ENCODE measurements around the gene COMMD7. TPM values are rescaled to one million over a fixed set of nuclear protein-coding genes. Genes with fewer than 3 reads are reported as not detected.

Gene COMMD7
- total RNA-seq, 2 experiments from 2014 or later: 20.5 to 22.2 TPM

DNA sequence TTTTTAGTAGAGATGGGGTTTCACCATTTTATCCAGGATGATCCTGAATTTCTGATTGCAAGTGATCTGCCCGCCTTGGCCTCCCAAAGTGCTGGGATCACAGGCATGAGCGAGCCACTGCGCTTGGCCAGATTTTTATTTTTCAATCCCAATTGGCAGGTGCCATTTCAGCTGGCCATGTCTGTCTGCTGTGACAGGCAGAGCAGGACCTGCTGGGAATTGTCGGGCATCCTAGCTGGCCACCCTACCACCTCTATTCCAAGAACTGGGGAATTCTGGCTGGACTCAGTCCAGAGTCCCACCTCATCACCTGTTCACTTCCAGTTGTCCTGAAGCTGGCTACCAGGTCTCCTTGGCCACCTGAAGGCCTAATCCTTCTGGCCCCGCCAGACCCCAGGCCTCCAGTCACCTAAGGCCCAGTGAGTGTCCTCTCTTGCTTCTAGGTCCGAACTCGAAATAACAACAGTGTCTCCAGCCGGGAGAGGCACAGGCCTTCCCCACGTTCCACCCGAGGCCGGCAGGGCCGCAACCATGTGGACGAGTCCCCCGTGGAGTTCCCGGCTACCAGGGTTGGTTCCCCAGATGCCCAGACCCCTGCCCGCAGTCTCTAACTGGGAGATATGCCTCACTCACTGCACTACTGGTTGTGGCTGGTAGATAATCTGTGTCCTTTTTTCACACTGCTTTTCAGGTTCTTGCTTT is 42.9 kb upstream of the COMMD7 start:
- no peaks in the 10 kb centered on the region for H4K20me1 ChIP-seq (ENCODE audit: insufficient read depth, low read length)
- no peaks in the 10 kb centered on the region for H3K9me2 ChIP-seq (ENCODE audit: insufficient read depth, low read length)
- CTCF ChIA-PET (ENCODE audit: unreplicated experiment): no interaction called here
- H3K4me3 ChIP-seq (ENCODE audit: low read depth, low read length, poor library complexity, severe bottlenecking): no peak overlapping the region
- no peak overlapping the region for H3K4me2 ChIP-seq (ENCODE audit: low read length)
- TF ChIP-seq, protein P1, sequence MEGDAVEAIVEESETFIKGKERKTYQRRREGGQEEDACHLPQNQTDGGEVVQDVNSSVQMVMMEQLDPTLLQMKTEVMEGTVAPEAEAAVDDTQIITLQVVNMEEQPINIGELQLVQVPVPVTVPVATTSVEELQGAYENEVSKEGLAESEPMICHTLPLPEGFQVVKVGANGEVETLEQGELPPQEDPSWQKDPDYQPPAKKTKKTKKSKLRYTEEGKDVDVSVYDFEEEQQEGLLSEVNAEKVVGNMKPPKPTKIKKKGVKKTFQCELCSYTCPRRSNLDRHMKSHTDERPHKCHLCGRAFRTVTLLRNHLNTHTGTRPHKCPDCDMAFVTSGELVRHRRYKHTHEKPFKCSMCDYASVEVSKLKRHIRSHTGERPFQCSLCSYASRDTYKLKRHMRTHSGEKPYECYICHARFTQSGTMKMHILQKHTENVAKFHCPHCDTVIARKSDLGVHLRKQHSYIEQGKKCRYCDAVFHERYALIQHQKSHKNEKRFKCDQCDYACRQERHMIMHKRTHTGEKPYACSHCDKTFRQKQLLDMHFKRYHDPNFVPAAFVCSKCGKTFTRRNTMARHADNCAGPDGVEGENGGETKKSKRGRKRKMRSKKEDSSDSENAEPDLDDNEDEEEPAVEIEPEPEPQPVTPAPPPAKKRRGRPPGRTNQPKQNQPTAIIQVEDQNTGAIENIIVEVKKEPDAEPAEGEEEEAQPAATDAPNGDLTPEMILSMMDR (conservative IDR thresholded peaks at IDR 0.05; ENCODE audit: low read length): no peak
- no peak for TF ChIP-seq EZH2phosphoT487 (IDR thresholded peaks at IDR 0.05; ENCODE audit: borderline replicate concordance, low read depth, low read length)
- no peaks in the 10 kb centered on the region for H3K79me2 ChIP-seq (ENCODE audit: insufficient read depth, low read depth, low read length)
- BruUV-seq (replicated peaks): no TSS peak
- H3K4me1 ChIP-seq (ENCODE audit: insufficient read depth, low read length, poor library complexity, severe bottlenecking): no peaks in the 10 kb centered on the region
- POLR2A ChIA-PET: no interaction called here
- intact Hi-C loops (cut with micrococcal nuclease; ENCODE audit: unreplicated experiment): no loop called here
- no peaks in the 10 kb centered on the region for H3K9me3 ChIP-seq (ENCODE audit: low read length)
- DNase-seq (ENCODE audit: low spot score): no peak
- H3K36me3 ChIP-seq (ENCODE audit: insufficient read depth, low read length): peaks cover 25% of the 10 kb centered on the region; the same call in 1 of the 2 replicates
- H3K27ac ChIP-seq (ENCODE audit: low read depth, low read length, poor library complexity, severe bottlenecking): no peak overlapping the region
- no peak overlapping the region for H2AFZ ChIP-seq (ENCODE audit: low read length)

DNA sequence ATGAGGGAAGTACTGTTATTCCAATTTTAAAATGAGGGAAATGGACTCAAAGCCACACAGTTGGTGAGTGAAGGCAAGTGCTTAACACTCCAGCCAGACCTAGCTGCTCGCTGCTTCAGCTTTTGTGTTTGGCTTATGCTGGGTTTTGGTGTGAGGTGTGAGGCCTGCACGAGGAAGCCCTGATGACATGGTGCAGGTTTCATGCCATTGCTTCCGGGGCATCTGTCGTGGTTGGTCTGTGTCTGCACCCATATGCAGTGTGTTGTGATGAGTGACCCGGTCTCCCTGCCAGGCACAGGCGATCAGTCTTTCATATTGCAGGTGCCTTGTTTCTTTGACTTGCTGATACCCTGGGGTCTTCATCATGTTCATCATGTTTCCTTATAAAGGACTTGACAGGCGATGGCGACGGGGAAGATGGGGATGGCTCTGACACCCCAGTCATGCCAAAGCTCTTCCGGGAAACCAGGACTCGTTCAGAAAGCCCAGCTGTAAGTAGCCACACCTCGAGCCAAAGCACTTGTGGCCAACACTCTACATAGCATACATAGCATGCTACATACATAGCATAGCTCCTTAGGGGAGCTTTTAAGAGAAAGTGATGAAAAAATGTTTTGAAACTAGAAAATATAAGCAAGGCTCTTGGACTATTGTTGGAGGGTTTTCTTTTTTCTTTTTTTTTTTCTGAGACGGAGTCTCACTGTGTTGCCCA is 41.3 kb upstream of the COMMD7 start:
- intact Hi-C loops (cut with micrococcal nuclease; ENCODE audit: unreplicated experiment): no loop called here
- DNase-seq (ENCODE audit: low spot score): no peak
- Histone ChIP-seq H2AFZ (ENCODE audit: low read length) (no peak overlapping the region), H3K9me3 (ENCODE audit: low read length) (no peaks in the 10 kb centered on the region), H3K27ac (ENCODE audit: low read depth, low read length, poor library complexity, severe bottlenecking) (no peak overlapping the region), H3K36me3 (ENCODE audit: insufficient read depth, low read length) (peaks cover 22% of the 10 kb centered on the region; the same call in 1 of the 2 replicates), H3K4me3 (ENCODE audit: low read depth, low read length, poor library complexity, severe bottlenecking) (no peak overlapping the region), H3K9me2 (ENCODE audit: insufficient read depth, low read length) (no peaks in the 10 kb centered on the region), H4K20me1 (ENCODE audit: insufficient read depth, low read length) (no peaks in the 10 kb centered on the region), H3K79me2 (ENCODE audit: insufficient read depth, low read depth, low read length) (no peaks in the 10 kb centered on the region), H3K4me2 (ENCODE audit: low read length) (no peak overlapping the region), H3K4me1 (ENCODE audit: insufficient read depth, low read length, poor library complexity, severe bottlenecking) (no peaks in the 10 kb centered on the region)
- no TSS peak for BruUV-seq (replicated peaks)
- no peak for TF ChIP-seq EZH2phosphoT487 (IDR thresholded peaks at IDR 0.05; ENCODE audit: borderline replicate concordance, low read depth, low read length)
- TF ChIP-seq, protein P1 (conservative IDR thresholded peaks at IDR 0.05; ENCODE audit: low read length): no peak
- ChIA-PET CTCF (ENCODE audit: unreplicated experiment) (no interaction called here), POLR2A (interaction anchor here (0.7 kb wide), 2 partner anchors 11 to 906 kb away, joined by 3 to 4 read pairs; no protein-coding TSS in a partner anchor)
